ENCODE results near the gene LRRC56.

GRCh38 chr11:567011-567628 is 29.8 kb downstream of the LRRC56 start:
- TF ChIP-seq CTCF (optimal IDR thresholded peaks at IDR 0.05 in 1 of 3, IDR thresholded peaks at IDR 0.05 in 1 of 3, conservative IDR thresholded peaks at IDR 0.05 in 1 of 3; ENCODE audit: extremely low read depth in 1 of 3, insufficient read depth in 2 of 3, low read length in 3 of 3): no peak
- TF ChIP-seq EZH2 (IDR thresholded peaks at IDR 0.05; ENCODE audit: low read length): no peak
